ENCODE measurements around the gene TMEM164.

DNA sequence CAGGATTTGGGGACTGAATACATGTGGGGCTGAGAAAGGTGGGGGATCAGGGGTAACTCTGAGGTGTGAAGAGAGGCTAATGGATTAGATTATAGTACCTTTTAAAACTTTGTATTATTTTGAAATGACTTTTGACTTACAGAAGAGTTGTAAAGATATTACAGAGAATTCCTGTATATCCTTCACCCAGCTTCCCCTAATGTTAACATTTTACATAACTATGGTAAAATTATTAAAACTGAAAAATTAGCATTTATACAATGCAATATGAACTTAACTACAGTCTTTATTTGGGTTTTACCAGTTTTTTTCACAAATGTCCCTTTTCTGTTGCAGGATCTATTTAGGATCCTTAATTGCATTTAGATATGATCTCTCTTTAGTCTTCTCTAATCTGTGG lies 57.4 kb downstream of the TMEM164 start:
- TF ChIP-seq POLR2A (IDR thresholded peaks at IDR 0.05), result no peak
- no peak for TF ChIP-seq CTCF (IDR thresholded peaks at IDR 0.05)

Data from right lobe of liver (tissue), 4 donors.